Panc1 (cell line): Measurements from ENCODE around the gene PTRHD1. TPM values are rescaled to one million over a fixed set of nuclear protein-coding genes. Genes with fewer than 3 reads are reported as not detected.

Source experiments
- ATAC-seq: fragments of 200-7000 bp; cut with Tn5 transposase; 2 replicates; pipeline ENCODE4 v1.9.1; 2020; ENCODE audit warnings: mild to moderate bottlenecking, moderate library complexity
- BruUV-seq: library from RNA; stranded (reverse); fragments of 400-500 nt; replicated peaks from 2 replicates; lab custom pipeline; 2021; lab: Mats Ljungman, UMichigan
- CTCF ChIA-PET: fragments of 300-600 bp; sonication (Branson Sonifier 250); formaldehyde crosslinking; loops from one replicate; lab custom pipeline; 2022; ENCODE audit warnings: antibody characterized with exemption; lab: Charles Lee
- POLR2A ChIA-PET: fragments of 300-600 bp; sonication (Branson Sonifier 250); formaldehyde crosslinking; loops from one replicate; lab custom pipeline; 2022; ENCODE audit warnings: antibody characterized with exemption; lab: Charles Lee
- DNase-seq: peaks from one replicate; pipeline ENCODE4 v3.0.0-alpha.2; 2010; ENCODE audit warnings: low read depth, low spot score
- H3K27ac ChIP-seq: 2 replicates; pipeline ENCODE4 v1.5.1; 2011; ENCODE audit warnings: mild to moderate bottlenecking, low read length, inconsistent platforms
- H3K27me3 ChIP-seq: fragments of 200-500 bp; sonication (Bioruptor generic); 2 replicates; pipeline ENCODE4 v1.6.0; 2014; ENCODE audit warnings: low read length, inconsistent platforms; ENCODE audit not compliant: control insufficient read depth, insufficient read depth
- H3K36me3 ChIP-seq: fragments of 200-500 bp; sonication (Bioruptor generic); 2 replicates; pipeline ENCODE4 v1.5.1; 2014; ENCODE audit warnings: inconsistent platforms, mild to moderate bottlenecking, low read length, moderate library complexity; ENCODE audit not compliant: control insufficient read depth, insufficient read depth
- H3K4me1 ChIP-seq: 2 replicates; pipeline ENCODE4 v1.5.1; 2011; ENCODE audit warnings: inconsistent platforms, mild to moderate bottlenecking, low read length, moderate library complexity; ENCODE audit not compliant: control insufficient read depth, insufficient read depth
- H3K4me3 ChIP-seq, 2 experiments: 2 replicates each; pipeline ENCODE4 v1.5.1; 2011 to 2012; ENCODE audit warnings: low read depth in 2 of 2, low read length in 2 of 2, mild to moderate bottlenecking in 2 of 2, inconsistent platforms in 1 of 2, moderate library complexity in 1 of 2
- H3K9me3 ChIP-seq: fragments of 200-500 bp; sonication (Bioruptor generic); 2 replicates; pipeline ENCODE4 v1.5.1; 2014; ENCODE audit warnings: low read depth, mild to moderate bottlenecking, inconsistent platforms, low read length, moderate library complexity; ENCODE audit not compliant: control insufficient read depth, insufficient read depth
- POLR2AphosphoS5 ChIP-seq: IDR thresholded peaks from 2 replicates; pipeline ENCODE4 v1.6.1; 2012; ENCODE audit warnings: mild to moderate bottlenecking, low read depth, low read length, moderate library complexity
- REST ChIP-seq, 2 experiments: IDR thresholded peaks; 2 replicates each; pipeline ENCODE4 v1.6.1; 2011 to 2012; ENCODE audit warnings: low read depth in 2 of 2, control low read depth in 1 of 2, low read length in 1 of 2, mild to moderate bottlenecking in 1 of 2, moderate library complexity in 1 of 2; ENCODE audit not compliant: insufficient read depth in 1 of 2
- SIN3A ChIP-seq: IDR thresholded peaks from 2 replicates; pipeline ENCODE4 v1.6.1; 2012; ENCODE audit warnings: low read depth, mild to moderate bottlenecking, low read length, moderate library complexity, borderline replicate concordance; ENCODE audit not compliant: insufficient read depth
- TCF7L2 ChIP-seq: IDR thresholded peaks from 2 replicates; pipeline ENCODE4 v1.6.1; 2011; ENCODE audit warnings: mild to moderate bottlenecking, low read depth, low read length, inconsistent platforms
- in situ Hi-C: cut with HindIII; loops from 2 replicates; pipeline ENCODE4 v1.10.0; 2016; ENCODE audit warnings: low sequenced_read_pairs, low pct_unique_long_range_greater_than_20kb
- intact Hi-C: fragments of 100-400 bp; cut with micrococcal nuclease; formaldehyde crosslinking; loops from one replicate; pipeline ENCODE4 v1.10.0; 2022; ENCODE audit not compliant: unreplicated experiment
- total RNA-seq: library from RNA; stranded (reverse); gene quantifications from one replicate; pipeline ENCODE4 v1.2.1, GENCODE V29; 2021; ENCODE audit not compliant: unreplicated experiment
- TF ChIP-seq, protein P1 (sequence below): fragments of 450-650 bp; IDR thresholded peaks from 2 replicates; pipeline ENCODE4 v1.5.1; 2017; ENCODE audit warnings: mild to moderate bottlenecking

PTRHD1 gene
- total RNA-seq, 1 experiment from 2014 or later: 55.1 TPM

- in situ Hi-C loops: no loop called here
- intact Hi-C loops: no loop called here
- ChIA-PET POLR2A (no interaction called here), CTCF (no interaction called here)
- TF ChIP-seq TCF7L2 (no peak), POLR2AphosphoS5 (no peak), SIN3A (no peak), REST (IDR thresholded peaks at IDR 0.05; ENCODE audit: insufficient read depth in 1 of 2, low read depth in 2 of 2, low read length in 1 of 2) (no peak)
- TF ChIP-seq, protein P1, sequence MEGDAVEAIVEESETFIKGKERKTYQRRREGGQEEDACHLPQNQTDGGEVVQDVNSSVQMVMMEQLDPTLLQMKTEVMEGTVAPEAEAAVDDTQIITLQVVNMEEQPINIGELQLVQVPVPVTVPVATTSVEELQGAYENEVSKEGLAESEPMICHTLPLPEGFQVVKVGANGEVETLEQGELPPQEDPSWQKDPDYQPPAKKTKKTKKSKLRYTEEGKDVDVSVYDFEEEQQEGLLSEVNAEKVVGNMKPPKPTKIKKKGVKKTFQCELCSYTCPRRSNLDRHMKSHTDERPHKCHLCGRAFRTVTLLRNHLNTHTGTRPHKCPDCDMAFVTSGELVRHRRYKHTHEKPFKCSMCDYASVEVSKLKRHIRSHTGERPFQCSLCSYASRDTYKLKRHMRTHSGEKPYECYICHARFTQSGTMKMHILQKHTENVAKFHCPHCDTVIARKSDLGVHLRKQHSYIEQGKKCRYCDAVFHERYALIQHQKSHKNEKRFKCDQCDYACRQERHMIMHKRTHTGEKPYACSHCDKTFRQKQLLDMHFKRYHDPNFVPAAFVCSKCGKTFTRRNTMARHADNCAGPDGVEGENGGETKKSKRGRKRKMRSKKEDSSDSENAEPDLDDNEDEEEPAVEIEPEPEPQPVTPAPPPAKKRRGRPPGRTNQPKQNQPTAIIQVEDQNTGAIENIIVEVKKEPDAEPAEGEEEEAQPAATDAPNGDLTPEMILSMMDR: no peak
- H3K9me3 ChIP-seq: no peaks in the 10 kb centered on the region
- no peaks in the 10 kb centered on the region for H3K4me1 ChIP-seq
- H3K27me3 ChIP-seq: no peaks in the 10 kb centered on the region
- no peak for ATAC-seq
- no peak overlapping the region for H3K4me3 ChIP-seq
- DNase-seq: no peak
- no peak overlapping the region for H3K27ac ChIP-seq
- H3K36me3 ChIP-seq: no peaks in the 10 kb centered on the region
- no TSS peak for BruUV-seq
These were observed 25.2 kb downstream of the PTRHD1 start for GRCh38 chr2:24768013-24768412.

GRCh38 chr2:24766609-24767008 is 26.6 kb downstream of the PTRHD1 start:
- no TSS peak for BruUV-seq
- Histone ChIP-seq H3K36me3 (no peaks in the 10 kb centered on the region), H3K4me1 (no peaks in the 10 kb centered on the region), H3K27ac (no peak overlapping the region), H3K4me3 (no peak overlapping the region), H3K9me3 (no peaks in the 10 kb centered on the region), H3K27me3 (no peaks in the 10 kb centered on the region)
- no peak for ATAC-seq
- no peak for TF ChIP-seq POLR2AphosphoS5
- TF ChIP-seq SIN3A: no peak
- TF ChIP-seq, protein P1: no peak
- TF ChIP-seq REST (IDR thresholded peaks at IDR 0.05; ENCODE audit: insufficient read depth in 1 of 2, low read depth in 2 of 2, low read length in 1 of 2): no peak
- no peak for TF ChIP-seq TCF7L2
- in situ Hi-C loops: no loop called here
- DNase-seq: no peak
- ChIA-PET CTCF (no interaction called here), POLR2A (interaction anchor here (1.0 kb wide), 1 partner anchor 10 kb away, joined by 9 read pairs; no protein-coding TSS in a partner anchor)
- intact Hi-C loops: no loop called here
